SH-SY5Y (cell line): ENCODE measurements around the gene PRRG2.

Experiments used
- GATA2 ChIP-seq: IDR thresholded peaks from 2 replicates; pipeline ENCODE4 v1.6.1; 2011; ENCODE audit warnings: mild to moderate bottlenecking, low read depth, low read length
- GATA3 ChIP-seq: IDR thresholded peaks from 2 replicates; pipeline ENCODE4 v1.6.1; 2011; ENCODE audit warnings: low read depth, mild to moderate bottlenecking, low read length, moderate library complexity

Gene PRRG2

GRCh38 chr19:49629659-49630058 is 48.5 kb downstream of the PRRG2 start:
- TF ChIP-seq GATA3 (no peak), GATA2 (no peak)

- TF ChIP-seq GATA3, result no peak
- peak; percentile 77 for TF ChIP-seq GATA2
These were observed 50.0 kb downstream of the PRRG2 start for GRCh38 chr19:49631014-49631588.

GRCh38 chr19:49631610-49632192 is 50.6 kb downstream of the PRRG2 start:
- TF ChIP-seq GATA3, result no peak
- TF ChIP-seq GATA2, result peak; percentile 4; the same call in 1 of the 2 replicates

GRCh38 chr19:49632576-49632975 is 51.5 kb downstream of the PRRG2 start:
- TF ChIP-seq GATA2 (no peak), GATA3 (no peak)

GRCh38 chr19:49635530-49636232 is 54.6 kb downstream of the PRRG2 start:
- TF ChIP-seq GATA3 (no peak), GATA2 (no peak)

- TF ChIP-seq GATA2, result no peak
- no peak for TF ChIP-seq GATA3
These were observed 55.3 kb downstream of the PRRG2 start for GRCh38 chr19:49636233-49636932.

GRCh38 chr19:49637821-49638738 is 57.0 kb downstream of the PRRG2 start:
- no peak for TF ChIP-seq GATA2
- TF ChIP-seq GATA3, result no peak

- TF ChIP-seq GATA3 (no peak), GATA2 (no peak)
These were observed 58.4 kb downstream of the PRRG2 start for GRCh38 chr19:49639401-49640112.

GRCh38 chr19:49640113-49640898 is 59.2 kb downstream of the PRRG2 start, which contains the start of gene RRAS:
Gene RRAS (minus strand): TSS chr19:49640143. CDS start chr19:49640098, 45 bp downstream.
- TF ChIP-seq GATA3, result no peak
- TF ChIP-seq GATA2, result no peak
